HCT116 (cell line): ENCODE results near the gene SLCO2B1.

Experiments
- CBX3 ChIP-seq: IDR thresholded peaks from 2 replicates; pipeline ENCODE4 v1.6.1; 2012; ENCODE audit warnings: low read depth
- CEBPB ChIP-seq: IDR thresholded peaks from 2 replicates; pipeline ENCODE4 v1.6.1; 2012; ENCODE audit warnings: low read depth
- EZH2 ChIP-seq: fragments of 200-600 bp; sonication (generic); IDR thresholded peaks from 2 replicates; pipeline ENCODE4 v1.6.1; 2017; ENCODE audit warnings: antibody characterized with exemption, mixed run types
- POLR2A ChIP-seq: IDR thresholded peaks from 2 replicates; pipeline ENCODE4 v1.7.0; 2011; ENCODE audit warnings: borderline replicate concordance; ENCODE audit not compliant: insufficient read depth, insufficient read length; ENCODE audit errors: extremely low read depth
- RAD21 ChIP-seq: IDR thresholded peaks from 2 replicates; pipeline ENCODE4 v1.6.1; 2012; ENCODE audit warnings: low read depth, mild to moderate bottlenecking
- SIN3A ChIP-seq: IDR thresholded peaks from 2 replicates; pipeline ENCODE4 v1.6.1; 2012; ENCODE audit warnings: low read depth
- SP1 ChIP-seq: IDR thresholded peaks from 2 replicates; pipeline ENCODE4 v1.6.1; 2012; ENCODE audit warnings: low read depth
- SRF ChIP-seq: IDR thresholded peaks from 2 replicates; pipeline ENCODE4 v1.6.1; 2012; ENCODE audit warnings: low read depth
- TCF7L2 ChIP-seq: IDR thresholded peaks from 2 replicates; pipeline ENCODE4 v1.7.0; 2011; ENCODE audit warnings: borderline replicate concordance, inconsistent platforms; ENCODE audit not compliant: insufficient read depth, insufficient read length; ENCODE audit errors: extremely low read depth
- ZFX ChIP-seq: fragments of 450-650 bp; IDR thresholded peaks from 2 replicates; pipeline ENCODE4 v1.6.1; 2017
- ZNF274 ChIP-seq: fragments of 200-500 bp; sonication (Bioruptor generic); IDR thresholded peaks from 2 replicates; pipeline ENCODE4 v1.6.1; 2014; ENCODE audit warnings: mild to moderate bottlenecking, low read depth, low read length, inconsistent platforms
- TF ChIP-seq, protein P1 (sequence below): IDR thresholded peaks from 2 replicates; pipeline ENCODE4 v1.6.1; 2012
- TF ChIP-seq, protein P2 (sequence below): IDR thresholded peaks from 2 replicates; pipeline ENCODE4 v1.6.1; 2012; ENCODE audit warnings: low read depth
- TF ChIP-seq, protein P3 (sequence below), 3 experiments: fragments of 200-600 bp in 1 of 3; sonication (generic) in 1 of 3; IDR thresholded peaks in 2 of 3; conservative IDR thresholded peaks in 1 of 3; 2 replicates each; pipeline ENCODE4 v1.5.1; 2012 to 2017; ENCODE audit warnings: low read depth in 2 of 3, low read length in 2 of 3, antibody characterized with exemption in 1 of 3, borderline replicate concordance in 1 of 3, control low read depth in 1 of 3, mild to moderate bottlenecking in 1 of 3, mixed read lengths in 1 of 3, mixed run types in 1 of 3, moderate library complexity in 1 of 3; ENCODE audit not compliant: insufficient read depth in 1 of 3

GRCh38 chr11:75140269-75141138, 10.4 kb upstream of the SLCO2B1 start:
- TF ChIP-seq RAD21, result peak; percentile 91
- TF ChIP-seq, protein P1, sequence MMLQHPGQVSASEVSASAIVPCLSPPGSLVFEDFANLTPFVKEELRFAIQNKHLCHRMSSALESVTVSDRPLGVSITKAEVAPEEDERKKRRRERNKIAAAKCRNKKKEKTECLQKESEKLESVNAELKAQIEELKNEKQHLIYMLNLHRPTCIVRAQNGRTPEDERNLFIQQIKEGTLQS, result no peak
- TF ChIP-seq, protein P2, sequence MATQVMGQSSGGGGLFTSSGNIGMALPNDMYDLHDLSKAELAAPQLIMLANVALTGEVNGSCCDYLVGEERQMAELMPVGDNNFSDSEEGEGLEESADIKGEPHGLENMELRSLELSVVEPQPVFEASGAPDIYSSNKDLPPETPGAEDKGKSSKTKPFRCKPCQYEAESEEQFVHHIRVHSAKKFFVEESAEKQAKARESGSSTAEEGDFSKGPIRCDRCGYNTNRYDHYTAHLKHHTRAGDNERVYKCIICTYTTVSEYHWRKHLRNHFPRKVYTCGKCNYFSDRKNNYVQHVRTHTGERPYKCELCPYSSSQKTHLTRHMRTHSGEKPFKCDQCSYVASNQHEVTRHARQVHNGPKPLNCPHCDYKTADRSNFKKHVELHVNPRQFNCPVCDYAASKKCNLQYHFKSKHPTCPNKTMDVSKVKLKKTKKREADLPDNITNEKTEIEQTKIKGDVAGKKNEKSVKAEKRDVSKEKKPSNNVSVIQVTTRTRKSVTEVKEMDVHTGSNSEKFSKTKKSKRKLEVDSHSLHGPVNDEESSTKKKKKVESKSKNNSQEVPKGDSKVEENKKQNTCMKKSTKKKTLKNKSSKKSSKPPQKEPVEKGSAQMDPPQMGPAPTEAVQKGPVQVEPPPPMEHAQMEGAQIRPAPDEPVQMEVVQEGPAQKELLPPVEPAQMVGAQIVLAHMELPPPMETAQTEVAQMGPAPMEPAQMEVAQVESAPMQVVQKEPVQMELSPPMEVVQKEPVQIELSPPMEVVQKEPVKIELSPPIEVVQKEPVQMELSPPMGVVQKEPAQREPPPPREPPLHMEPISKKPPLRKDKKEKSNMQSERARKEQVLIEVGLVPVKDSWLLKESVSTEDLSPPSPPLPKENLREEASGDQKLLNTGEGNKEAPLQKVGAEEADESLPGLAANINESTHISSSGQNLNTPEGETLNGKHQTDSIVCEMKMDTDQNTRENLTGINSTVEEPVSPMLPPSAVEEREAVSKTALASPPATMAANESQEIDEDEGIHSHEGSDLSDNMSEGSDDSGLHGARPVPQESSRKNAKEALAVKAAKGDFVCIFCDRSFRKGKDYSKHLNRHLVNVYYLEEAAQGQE, result no peak
- TF ChIP-seq, protein P3, sequence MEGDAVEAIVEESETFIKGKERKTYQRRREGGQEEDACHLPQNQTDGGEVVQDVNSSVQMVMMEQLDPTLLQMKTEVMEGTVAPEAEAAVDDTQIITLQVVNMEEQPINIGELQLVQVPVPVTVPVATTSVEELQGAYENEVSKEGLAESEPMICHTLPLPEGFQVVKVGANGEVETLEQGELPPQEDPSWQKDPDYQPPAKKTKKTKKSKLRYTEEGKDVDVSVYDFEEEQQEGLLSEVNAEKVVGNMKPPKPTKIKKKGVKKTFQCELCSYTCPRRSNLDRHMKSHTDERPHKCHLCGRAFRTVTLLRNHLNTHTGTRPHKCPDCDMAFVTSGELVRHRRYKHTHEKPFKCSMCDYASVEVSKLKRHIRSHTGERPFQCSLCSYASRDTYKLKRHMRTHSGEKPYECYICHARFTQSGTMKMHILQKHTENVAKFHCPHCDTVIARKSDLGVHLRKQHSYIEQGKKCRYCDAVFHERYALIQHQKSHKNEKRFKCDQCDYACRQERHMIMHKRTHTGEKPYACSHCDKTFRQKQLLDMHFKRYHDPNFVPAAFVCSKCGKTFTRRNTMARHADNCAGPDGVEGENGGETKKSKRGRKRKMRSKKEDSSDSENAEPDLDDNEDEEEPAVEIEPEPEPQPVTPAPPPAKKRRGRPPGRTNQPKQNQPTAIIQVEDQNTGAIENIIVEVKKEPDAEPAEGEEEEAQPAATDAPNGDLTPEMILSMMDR (IDR thresholded peaks at IDR 0.05 in 2 of 3, conservative IDR thresholded peaks at IDR 0.05 in 1 of 3; ENCODE audit: borderline replicate concordance in 1 of 3, insufficient read depth in 1 of 3, low read depth in 2 of 3, low read length in 2 of 3), result peak; percentile 96 to 98 (median 98)
- TF ChIP-seq CBX3, result no peak
- no peak for TF ChIP-seq ZFX
- TF ChIP-seq POLR2A, result no peak
- TF ChIP-seq ZNF274, result no peak
- no peak for TF ChIP-seq SP1
- no peak for TF ChIP-seq SRF
- no peak for TF ChIP-seq TCF7L2
- no peak for TF ChIP-seq SIN3A
- no peak for TF ChIP-seq EZH2
- no peak for TF ChIP-seq CEBPB
